GM21515 (cell line): ENCODE results near the gene XYLT1.

Experiments used
- ATAC-seq: cut with Tn5 transposase; IDR thresholded peaks from one replicate; pipeline ENCODE4 v1.9.1; 2021; ENCODE audit not compliant: unreplicated experiment

The XYLT1 gene

DNA sequence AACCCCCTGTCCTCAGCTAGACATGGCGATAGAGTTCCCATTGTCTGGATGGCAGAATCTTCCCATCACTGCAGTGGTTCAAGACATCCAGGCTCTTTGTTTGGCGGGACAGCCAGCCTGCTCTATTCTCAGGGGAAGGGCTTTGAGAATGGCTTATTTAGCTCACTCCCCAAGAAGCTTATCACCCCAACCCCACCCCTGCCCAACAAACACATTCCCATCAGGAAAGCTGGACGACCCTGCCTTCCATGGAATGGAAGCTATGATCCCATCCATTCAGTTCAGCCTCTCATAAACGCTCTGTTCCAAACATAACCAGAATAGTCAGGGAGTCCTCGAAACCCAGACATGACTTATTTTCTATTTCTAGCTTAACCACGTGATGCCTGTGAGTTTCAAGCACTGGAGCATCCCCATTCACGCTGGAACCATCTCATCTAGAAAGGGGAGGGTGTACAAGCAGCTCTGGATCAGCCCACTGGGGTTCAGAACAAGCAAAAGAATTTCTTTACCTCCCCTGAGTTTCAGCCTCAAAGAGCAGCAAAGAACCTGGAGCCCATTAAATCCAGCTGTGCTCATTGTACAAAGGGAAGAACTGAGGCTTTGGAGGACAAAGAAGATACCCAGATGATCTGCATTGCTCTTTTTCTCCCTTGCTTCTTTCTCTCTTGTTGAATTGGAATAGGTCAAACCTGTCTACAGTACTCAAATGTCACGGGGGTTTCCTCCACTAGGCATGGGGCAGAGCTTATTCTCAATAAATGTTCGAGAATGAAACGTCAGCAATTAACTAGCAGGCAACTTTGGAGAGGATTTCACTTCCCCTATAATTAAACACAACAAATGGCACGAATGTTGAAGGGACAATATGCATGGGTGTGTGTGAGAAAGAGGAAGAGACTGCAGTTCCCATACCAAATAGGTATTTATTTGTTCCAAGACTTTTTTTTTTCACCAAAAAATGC, 93.1 kb downstream of the XYLT1 start:
- ATAC-seq = peak; percentile 72

DNA sequence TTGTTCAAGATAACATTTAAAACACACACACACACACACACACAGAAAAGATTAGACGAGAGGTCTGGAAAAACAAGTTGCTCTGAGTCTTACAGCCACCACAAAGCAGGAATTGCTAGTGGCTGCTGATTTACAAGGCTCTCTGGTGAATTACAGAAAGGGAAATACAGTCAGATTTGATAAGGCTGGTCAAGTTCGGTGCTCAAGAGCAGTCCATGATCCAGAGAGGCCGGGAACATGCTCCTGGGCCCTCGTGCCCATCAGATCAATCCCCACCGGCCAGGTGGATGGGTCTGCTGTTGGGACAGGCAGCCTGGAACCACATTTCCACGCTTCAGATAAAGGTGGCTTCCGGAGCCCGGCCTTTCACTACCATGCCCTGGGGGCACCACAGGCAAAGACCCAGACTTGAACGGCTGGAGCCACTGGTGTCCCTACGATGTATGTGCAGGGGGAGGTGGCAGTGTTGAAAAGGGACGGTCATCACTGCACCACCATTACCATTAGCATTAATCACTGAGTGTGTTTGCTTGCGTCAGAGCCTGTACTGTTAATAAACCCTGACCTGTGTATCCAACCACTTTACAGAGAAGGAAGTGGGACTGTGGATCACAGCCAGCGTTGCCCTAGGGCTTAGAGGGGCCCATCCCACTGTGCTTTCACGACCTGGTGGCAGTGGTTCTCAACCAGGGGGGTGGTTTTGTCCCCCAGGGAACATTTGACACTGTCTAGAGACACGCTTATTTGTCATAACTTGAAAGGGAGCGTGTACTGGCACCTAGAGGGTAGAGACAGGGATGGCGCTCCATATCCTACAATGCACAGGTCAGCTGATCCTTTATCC, 95.1 kb downstream of the XYLT1 start:
- no peak for ATAC-seq

DNA sequence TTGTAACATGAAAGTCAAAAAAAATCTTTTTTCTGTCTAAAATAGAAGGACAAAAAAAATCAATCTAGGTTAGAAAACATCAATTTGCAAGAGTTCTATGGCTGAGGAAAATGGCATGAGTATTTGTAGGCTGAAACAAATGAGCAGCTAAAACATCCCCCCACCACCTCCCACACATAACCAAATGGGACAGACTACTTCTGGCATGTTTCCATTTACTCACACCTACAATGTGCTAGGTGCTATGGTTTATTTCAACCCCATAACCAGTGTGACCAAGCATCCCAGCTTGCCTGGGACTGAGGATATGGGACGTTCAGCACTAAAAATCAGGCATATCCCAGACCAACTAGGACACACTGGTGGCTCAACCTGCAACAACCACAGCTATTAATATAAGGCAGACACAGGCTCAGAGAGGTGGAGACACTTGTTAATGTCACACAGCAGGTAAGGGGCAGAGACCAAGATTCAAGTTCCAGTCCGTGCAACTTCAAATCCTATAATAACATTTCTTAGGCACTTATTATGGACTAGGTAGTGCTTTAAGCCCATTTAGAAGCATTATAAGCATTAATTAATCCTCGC, 96.0 kb downstream of the XYLT1 start:
- ATAC-seq = no peak

DNA sequence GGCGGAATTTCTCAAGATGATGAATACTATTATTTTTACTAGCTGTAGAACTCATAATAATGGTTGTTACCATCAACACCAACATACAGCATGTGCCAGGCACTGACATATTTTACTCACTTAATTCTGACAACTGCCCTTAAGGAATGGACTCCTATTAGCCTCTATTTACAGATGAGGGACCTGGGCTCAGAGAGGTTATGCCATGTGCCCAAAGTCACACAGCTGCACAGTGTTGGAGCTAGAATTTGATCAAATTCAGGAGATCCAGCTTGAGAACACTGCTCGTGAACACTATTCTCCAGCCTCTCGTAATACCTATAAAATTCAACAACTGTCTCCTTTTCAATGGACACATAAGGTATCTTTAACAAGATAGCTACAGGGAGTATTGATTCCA, 97.2 kb downstream of the XYLT1 start:
- ATAC-seq = no peak

DNA sequence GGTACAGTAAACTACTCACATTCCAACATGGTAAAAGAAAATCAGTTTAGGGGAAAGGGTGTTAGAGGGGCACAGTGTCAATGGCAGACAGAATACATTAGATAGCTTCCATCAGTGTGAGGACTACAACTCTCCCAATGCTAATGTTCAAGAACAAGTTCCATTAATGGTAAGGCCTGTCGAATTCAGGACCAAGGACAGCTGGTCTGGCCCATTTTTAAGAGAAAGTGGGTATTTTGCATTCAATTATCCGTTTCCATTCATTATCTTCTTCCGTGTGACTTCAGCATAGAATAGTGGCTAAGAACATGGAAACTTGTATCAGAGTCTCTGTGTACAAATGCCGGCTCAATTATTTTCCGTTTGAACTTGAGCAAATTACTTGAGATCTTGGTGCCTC, 98.4 kb downstream of the XYLT1 start:
- ATAC-seq = no peak

DNA sequence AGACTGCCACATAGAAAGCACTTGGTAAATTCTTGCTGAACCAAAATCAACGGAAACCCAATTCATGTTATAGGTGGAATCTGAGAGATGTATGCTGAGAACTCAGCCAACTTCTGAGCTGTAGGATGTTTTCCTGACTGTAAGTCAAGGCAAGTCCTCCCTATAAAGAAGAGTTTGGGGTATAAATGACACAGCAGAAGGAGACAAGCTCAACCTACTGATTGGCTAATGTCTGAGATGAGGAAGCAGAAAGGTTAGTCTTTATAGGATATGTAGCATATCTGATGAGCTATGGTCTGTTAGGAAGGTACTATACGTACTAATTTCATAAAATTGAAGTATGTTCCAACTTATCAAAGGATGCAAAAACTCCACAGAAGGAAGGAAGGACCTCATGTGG, 99.5 kb downstream of the XYLT1 start:
- no peak for ATAC-seq

DNA sequence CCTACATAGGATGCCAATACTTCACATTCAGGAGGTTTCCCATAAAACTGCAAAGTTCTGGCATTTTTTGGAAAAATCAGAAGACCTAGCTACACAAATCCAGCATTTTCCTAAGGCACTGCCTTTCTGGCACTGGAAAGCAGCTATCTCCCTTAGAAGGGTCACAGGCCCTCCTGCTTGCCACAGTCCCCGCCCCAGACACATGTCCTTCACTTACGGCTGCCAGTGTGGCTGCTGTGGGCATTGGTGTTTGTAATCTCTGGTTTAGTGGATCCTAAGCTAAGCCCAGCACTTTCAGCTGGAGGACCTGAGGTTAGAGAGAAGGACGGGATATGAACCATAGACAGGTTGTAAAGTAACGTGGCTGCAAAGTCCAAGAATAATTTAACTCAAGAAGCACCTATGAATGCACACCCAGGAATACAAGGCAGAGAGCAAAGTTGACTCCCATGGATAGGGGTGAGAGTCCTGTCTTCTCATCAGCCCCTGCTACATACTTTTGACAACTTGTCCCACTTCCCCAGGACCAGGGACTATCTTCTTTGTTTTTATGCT, 100.0 kb downstream of the XYLT1 start:
- no peak for ATAC-seq

DNA sequence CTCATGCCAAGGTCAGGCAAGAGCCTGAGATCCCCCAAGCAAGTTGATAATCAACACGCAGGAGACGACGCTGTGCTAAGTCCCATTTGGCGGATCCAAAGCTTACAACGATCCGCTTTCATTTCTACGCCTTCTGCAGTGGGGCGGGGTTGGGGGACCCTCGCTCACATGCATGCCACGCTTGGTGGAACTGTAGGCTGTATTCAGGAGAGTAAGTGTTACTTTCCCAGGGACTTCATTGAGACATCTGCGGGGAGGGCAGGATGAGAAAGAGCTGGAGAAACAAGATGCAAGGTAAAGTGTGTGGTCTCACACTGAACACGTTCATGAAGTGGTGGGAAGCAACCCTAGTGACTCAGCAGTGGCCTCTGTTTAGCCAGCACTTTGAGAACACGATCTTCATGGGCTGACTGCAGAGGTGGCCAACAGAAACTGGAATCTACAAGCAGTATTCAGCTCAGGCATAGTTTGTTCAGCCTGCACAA, 100.5 kb downstream of the XYLT1 start:
- no peak for ATAC-seq

DNA sequence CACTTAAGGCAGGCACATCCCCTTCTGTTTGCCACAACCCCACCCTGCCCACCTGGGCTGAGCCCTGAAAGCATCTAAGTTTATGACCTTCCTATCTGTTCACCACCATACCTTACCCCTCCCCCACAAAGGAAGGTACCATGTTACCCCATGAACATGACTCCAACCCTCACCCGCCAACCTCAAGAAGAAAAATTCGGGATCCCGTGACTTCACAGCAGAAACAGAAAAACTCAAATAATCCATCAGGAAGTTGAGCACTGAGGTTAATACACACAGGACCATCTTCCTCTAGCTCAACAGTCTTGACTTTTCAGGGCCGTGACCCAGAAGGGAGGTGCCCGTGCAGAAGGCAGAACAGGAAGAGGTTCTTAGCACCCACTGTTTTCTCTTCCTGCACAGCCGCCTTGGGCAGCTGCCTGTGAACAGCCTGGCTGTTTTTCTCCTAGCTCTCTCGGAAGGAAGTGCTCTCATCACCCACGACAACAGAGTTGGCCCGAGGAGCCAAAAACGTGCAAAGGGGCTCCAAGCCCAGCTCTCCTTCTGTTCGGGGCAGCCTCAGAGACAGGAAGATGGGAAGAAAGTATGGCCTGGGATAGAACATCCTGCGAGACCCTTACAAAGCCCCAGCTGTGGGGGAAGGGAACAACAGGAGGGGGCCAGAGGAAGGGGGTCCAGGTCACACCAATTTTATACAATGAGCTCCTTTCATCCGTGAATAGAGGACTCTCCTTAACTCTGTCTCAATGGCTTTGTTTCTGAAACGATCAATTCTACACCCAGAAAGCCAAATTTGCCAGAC, 101.1 kb downstream of the XYLT1 start:
- ATAC-seq = peak; percentile 61

DNA sequence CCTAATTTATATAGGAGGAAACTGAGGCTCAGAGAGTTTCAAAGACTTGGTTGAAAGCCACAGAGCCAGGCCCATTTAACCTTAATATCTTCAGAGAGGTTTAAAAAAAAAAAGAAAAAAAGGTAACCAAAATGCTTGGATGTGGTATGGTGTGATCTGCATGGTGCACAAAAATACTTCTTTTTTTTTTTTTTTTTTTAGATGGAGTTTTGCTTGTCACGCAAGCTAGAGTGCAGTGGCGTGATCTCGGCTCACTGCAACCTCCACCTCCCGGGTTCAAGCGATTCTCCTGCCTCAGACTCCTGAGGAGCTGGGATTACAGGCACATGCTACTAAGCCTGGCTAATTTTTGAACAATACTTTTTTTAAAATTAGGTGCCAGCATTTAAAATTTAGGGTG, 101.8 kb downstream of the XYLT1 start:
- ATAC-seq = no peak

DNA sequence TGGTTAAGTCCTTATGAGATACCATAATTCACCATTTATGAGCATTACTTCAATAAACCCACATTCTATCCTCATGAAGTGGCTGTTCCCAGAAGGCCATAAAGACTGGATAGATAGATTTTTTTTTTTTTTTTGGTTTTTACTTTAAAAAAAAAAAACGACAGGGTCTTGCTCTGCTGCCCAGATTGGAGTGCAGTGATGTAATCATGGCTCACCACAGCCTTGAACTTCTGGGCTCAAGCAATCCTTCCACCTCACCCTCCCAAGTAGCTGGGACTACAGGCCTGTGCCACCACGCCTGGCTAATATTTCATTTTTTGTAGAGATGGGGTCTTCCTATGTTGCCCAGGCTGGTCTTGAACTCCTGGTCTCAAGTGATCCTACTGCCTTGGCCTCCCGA, 102.3 kb downstream of the XYLT1 start:
- ATAC-seq = no peak

DNA sequence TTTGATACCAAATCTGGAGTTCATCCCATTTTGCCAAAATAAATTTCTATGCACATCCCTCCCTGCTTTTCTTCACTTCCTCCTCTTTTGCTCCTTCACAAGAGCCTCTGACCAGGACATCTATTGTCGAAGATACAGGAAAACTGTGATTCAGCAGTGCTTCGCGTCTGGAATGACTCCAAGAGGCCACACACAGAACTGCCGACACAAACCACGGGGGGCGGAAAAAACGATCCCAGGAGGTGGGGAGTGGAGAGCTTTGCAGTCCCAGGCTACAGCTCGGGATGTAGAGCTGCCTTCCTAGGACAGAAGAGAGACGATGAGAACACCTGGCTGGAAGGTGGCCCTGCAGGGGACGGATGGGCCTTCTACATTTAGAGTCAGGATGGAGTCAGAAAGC, 102.8 kb downstream of the XYLT1 start:
- no peak for ATAC-seq

DNA sequence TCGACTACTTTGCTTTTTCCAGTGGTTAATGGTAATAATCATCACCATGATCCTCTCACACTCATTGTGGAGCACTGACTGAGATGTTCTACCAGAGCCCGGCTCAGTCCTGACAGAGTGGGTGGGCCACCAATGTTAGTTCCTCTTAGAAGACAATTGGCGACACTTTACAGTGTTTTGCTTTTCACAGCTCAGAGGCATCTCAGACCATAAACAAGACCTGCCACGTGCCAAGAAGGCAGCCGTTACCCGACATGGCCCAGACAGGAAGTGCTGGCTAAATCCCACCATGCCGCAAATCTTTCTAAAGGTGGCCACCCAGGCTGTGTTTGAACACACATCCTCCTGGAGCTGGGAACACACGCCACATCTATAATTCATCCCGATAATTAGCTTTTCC, 103.7 kb downstream of the XYLT1 start:
- no peak for ATAC-seq

DNA sequence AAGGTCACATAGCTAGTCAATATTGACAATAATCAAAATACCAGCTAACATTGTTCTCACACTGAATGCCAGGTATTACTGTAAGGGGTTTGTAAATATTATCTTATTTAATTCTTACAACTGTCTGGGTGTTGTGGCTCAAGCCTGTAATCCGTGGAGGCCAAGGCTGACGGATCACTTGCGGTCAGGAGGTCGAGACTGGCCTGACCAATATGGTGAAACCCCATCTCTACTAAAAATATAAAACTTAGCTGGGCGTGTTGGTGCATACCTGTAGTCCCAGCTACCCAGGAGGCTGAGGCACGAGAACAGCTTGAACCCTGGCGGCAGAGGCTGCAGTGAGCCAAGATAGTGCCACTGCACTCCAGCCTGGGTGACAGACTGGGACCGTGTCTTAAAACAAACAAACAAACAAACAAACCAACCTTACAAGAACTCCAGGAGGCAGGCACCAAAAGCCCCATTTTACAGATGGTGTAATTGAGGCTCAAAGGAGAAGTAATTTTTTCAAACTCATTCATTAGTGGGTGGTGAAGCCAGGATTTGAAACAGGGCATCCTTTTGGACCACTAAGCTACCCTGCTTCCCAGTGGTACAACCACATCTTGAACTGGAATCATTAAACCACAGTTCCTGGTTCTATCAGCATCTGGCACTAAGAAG, 104.3 kb downstream of the XYLT1 start:
- no peak for ATAC-seq

DNA sequence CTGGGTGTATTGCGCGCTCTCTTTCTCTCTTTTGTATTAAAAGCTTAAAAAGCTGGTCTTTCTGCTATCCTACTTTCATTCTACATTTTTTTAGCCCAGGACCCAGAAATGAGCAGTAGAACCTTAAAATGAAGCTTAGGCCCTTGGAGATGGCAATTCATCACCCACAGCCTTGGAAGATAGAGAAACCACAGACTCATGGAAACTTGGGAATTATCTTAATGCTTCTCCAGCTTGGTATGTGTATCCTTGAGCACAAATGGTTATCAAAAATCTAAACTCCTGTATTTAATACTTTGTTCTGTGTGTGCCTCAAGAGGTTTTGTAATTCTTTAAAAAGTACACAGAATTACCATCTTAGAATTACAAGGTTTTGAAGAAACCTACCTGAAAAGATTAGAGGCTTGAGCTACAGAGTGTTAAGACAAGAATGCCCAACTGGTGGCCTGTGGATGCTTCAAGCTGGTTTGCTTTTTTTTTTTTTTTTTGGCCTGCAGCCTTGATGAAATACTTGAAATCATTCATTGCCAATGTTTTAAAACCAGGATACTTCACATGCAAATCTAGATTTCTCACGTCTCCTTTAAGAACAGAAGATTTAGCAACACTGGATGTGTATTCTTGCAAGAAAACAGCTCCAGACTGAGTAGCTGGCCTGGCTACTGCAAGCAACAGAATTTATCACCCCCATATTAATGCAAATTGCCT, 105.0 kb downstream of the XYLT1 start:
- ATAC-seq = no peak

DNA sequence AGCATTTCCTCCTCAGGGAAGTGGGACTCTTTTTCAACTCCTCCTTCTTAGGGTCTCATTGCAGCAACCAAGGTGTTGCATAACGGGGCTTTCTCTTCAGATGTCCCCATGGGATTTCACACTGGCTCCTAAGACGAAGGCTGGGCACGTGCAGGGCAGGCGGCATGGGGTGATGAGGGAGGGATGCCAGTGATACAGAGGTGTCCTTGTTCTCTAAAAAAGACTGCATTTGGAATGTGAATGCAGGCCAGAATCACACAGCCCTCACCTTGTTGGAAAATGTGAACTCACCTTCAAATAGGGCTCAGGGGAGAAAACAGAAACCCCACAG, 105.6 kb downstream of the XYLT1 start:
- ATAC-seq = no peak

DNA sequence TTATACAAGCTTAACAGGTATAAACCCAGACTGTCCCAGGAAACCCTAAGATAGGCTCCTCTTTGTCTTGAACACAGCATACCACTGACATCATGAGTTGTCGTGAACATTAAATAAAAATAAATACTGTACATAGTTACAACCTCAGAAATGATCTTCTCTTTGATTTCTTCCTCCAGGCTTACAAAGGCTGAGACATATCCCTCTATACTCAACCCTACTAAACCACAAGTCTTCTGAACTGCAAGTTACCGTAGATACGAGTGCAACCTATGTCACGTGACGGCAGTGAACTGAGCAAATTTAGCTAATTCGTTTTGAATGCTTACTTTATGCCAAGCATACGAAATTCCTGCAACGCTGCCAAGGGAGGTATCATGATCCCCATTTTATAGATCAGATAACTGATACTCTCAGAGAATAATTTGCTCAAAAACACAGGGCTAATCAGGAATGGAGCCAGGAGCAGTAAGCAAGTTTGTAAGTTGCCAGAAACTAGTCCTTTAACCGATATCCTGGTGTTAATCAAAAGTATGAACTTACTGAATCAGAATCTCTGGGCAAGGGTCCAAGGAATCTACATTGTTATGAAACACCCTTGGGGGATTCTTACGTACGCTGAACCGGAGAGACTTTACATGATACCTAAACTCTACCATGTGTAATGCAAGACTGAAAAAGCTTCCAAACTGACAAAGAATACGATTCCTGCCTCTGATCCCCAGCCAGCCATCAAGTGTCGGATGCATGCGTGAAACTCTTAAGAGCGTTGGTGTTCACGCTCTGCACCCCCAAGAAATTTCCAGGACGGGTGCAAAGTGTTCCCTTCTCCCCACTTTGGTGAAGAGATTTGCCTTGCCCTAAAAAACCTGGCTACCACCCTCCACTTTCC, 106.2 kb downstream of the XYLT1 start:
- no peak for ATAC-seq

DNA sequence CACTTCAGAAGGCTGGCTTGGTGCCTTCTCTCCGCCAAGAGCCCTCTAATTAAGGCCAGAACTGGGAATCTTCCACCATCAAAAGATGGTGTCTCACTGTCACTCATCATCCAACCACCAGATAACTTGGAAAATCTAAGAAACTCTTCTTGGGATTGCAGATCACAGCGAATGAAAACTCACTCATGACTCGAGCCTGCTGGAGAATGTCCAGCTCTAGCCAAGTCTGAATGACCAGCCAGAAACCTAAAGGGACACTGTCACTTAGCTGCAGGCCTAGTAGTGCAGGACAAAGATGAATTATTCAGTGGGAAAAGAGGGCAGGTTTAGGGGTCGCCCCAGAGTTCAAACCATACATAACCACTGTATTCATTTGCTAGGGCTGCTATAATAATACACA, 107.8 kb downstream of the XYLT1 start:
- no peak for ATAC-seq
